BLaER1 treated with 17β-estradiol and CSF1 and Interleukin-3, amounts not matched to agents 10 nM and 100 nM (cell line): ENCODE measurements around the gene TTC39B.

ENCODE experiments used
- H3K27ac ChIP-seq, 11 experiments: shearing (Covaris generic); formaldehyde crosslinking; 2 replicates each; pipeline ENCODE4 v1.8.1; 2022
- H3K27me3 ChIP-seq, 11 experiments: shearing (Covaris generic); formaldehyde crosslinking; 2 replicates each; pipeline ENCODE4 v1.8.1; 2022
- H3K36me3 ChIP-seq, 11 experiments: shearing (Covaris generic); formaldehyde crosslinking; 2 replicates each; pipeline ENCODE4 v1.8.1; 2022
- H3K4me1 ChIP-seq, 10 experiments: shearing (Covaris generic); formaldehyde crosslinking; 2 replicates each; pipeline ENCODE4 v1.8.1; 2022
- H3K4me2 ChIP-seq, 11 experiments: shearing (Covaris generic); formaldehyde crosslinking; 2 replicates each; pipeline ENCODE4 v1.8.1; 2022
- H3K4me3 ChIP-seq, 10 experiments: shearing (Covaris generic); formaldehyde crosslinking; 2 replicates each; pipeline ENCODE4 v1.8.1; 2022
- H3K9ac ChIP-seq, 11 experiments: shearing (Covaris generic); formaldehyde crosslinking; 2 replicates each; pipeline ENCODE4 v1.8.1; 2022
- H3K9me3 ChIP-seq, 11 experiments: shearing (Covaris generic); formaldehyde crosslinking; replicated peaks in 1 of 11; 2 replicates each; pipeline ENCODE4 v1.8.1; 2022
- H4K20me1 ChIP-seq, 11 experiments: shearing (Covaris generic); formaldehyde crosslinking; 2 replicates each; pipeline ENCODE4 v1.8.1; 2022
- Cebpa-rat ChIP-seq, 11 experiments: shearing (Covaris generic); IDR thresholded peaks; 2 replicates each; pipeline ENCODE4 v1.8.1; 2022

The TTC39B gene

GRCh38 chr9:15211160-15211814, 95.7 kb downstream of the TTC39B start:
- Histone ChIP-seq H3K4me1 (no peaks in the 10 kb centered on the region), H4K20me1 (no peaks in the 10 kb centered on the region), H3K27ac (no peak overlapping the region), H3K4me3 (no peak overlapping the region), H3K4me2 (no peak overlapping the region), H3K9ac (no peak overlapping the region), H3K27me3 (no peaks in the 10 kb centered on the region), H3K36me3 (no peaks in the 10 kb centered on the region), H3K9me3 (peaks cover 0 to 7% (median 0%) of the 10 kb centered on the region in 11 experiments; a peak in 2 of 22 replicates)
- TF ChIP-seq Cebpa-rat (IDR thresholded peaks at IDR 0.05), result no peak

- peaks cover 0 to 7% (median 0%) of the 10 kb centered on the region in 11 experiments; a peak in 2 of 22 replicates for H3K9me3 ChIP-seq
- no peak overlapping the region for H3K9ac ChIP-seq
- TF ChIP-seq Cebpa-rat (IDR thresholded peaks at IDR 0.05), result no peak
- no peak overlapping the region for H3K4me3 ChIP-seq
- no peaks in the 10 kb centered on the region for H4K20me1 ChIP-seq
- no peaks in the 10 kb centered on the region for H3K36me3 ChIP-seq
- H3K4me1 ChIP-seq, result peaks cover 0 to 8% (median 0%) of the 10 kb centered on the region in 10 experiments; a peak in 3 of 20 replicates
- H3K27ac ChIP-seq, result no peak overlapping the region
- no peaks in the 10 kb centered on the region for H3K27me3 ChIP-seq
- H3K4me2 ChIP-seq, result no peak overlapping the region
These were observed 99.9 kb downstream of the TTC39B start for GRCh38 chr9:15206903-15207696.

GRCh38 chr9:15205632-15206420, 101.2 kb downstream of the TTC39B start:
- Histone ChIP-seq H4K20me1 (no peaks in the 10 kb centered on the region), H3K36me3 (no peaks in the 10 kb centered on the region), H3K4me3 (no peak overlapping the region), H3K9me3 (peaks cover 0 to 7% (median 0%) of the 10 kb centered on the region in 11 experiments; a peak in 2 of 22 replicates), H3K9ac (no peak overlapping the region), H3K4me2 (no peak overlapping the region), H3K4me1 (peaks cover 0 to 8% (median 0%) of the 10 kb centered on the region in 10 experiments; a peak in 3 of 20 replicates), H3K27me3 (no peaks in the 10 kb centered on the region), H3K27ac (no peak overlapping the region)
- TF ChIP-seq Cebpa-rat (IDR thresholded peaks at IDR 0.05), result no peak

- Histone ChIP-seq H3K9me3 (peaks cover 0 to 7% (median 0%) of the 10 kb centered on the region in 11 experiments; a peak in 2 of 22 replicates), H3K27ac (no peak overlapping the region), H4K20me1 (no peaks in the 10 kb centered on the region), H3K4me3 (no peak overlapping the region), H3K36me3 (no peaks in the 10 kb centered on the region), H3K9ac (no peak overlapping the region), H3K27me3 (no peaks in the 10 kb centered on the region), H3K4me2 (no peak overlapping the region), H3K4me1 (peaks cover 0 to 8% (median 0%) of the 10 kb centered on the region in 10 experiments; a peak in 3 of 20 replicates)
- no peak for TF ChIP-seq Cebpa-rat (IDR thresholded peaks at IDR 0.05)
These were observed 103.4 kb downstream of the TTC39B start for GRCh38 chr9:15203581-15203980.

GRCh38 chr9:15200111-15200510, 106.9 kb downstream of the TTC39B start:
- H3K27ac ChIP-seq, result no peak overlapping the region
- TF ChIP-seq Cebpa-rat (IDR thresholded peaks at IDR 0.05), result no peak
- H3K9ac ChIP-seq, result no peak overlapping the region
- no peak overlapping the region for H3K4me2 ChIP-seq
- peaks cover 0 to 6% (median 0%) of the 10 kb centered on the region in 10 experiments; a peak in 3 of 20 replicates for H3K4me1 ChIP-seq
- H3K4me3 ChIP-seq, result no peak overlapping the region
- peaks cover 5 to 16% (median 12%) of the 10 kb centered on the region in 11 experiments; a peak in 17 of 22 replicates for H3K9me3 ChIP-seq
- no peaks in the 10 kb centered on the region for H4K20me1 ChIP-seq
- no peaks in the 10 kb centered on the region for H3K27me3 ChIP-seq
- H3K36me3 ChIP-seq, result no peaks in the 10 kb centered on the region

GRCh38 chr9:15192856-15193255, 114.2 kb downstream of the TTC39B start:
- no peak for TF ChIP-seq Cebpa-rat (IDR thresholded peaks at IDR 0.05)
- H3K9ac ChIP-seq, result no peak overlapping the region
- no peaks in the 10 kb centered on the region for H3K27me3 ChIP-seq

GRCh38 chr9:15191378-15191777, 115.6 kb downstream of the TTC39B start:
- no peak overlapping the region for H3K27ac ChIP-seq
- no peak overlapping the region for H3K4me2 ChIP-seq
- H3K36me3 ChIP-seq, result no peaks in the 10 kb centered on the region
- H4K20me1 ChIP-seq, result no peaks in the 10 kb centered on the region
- H3K27me3 ChIP-seq, result no peaks in the 10 kb centered on the region
- H3K4me3 ChIP-seq, result no peak overlapping the region
- TF ChIP-seq Cebpa-rat (IDR thresholded peaks at IDR 0.05), result no peak
- peaks cover 5 to 17% (median 14%) of the 10 kb centered on the region in 11 experiments; a peak in 17 of 22 replicates for H3K9me3 ChIP-seq
- H3K4me1 ChIP-seq, result no peaks in the 10 kb centered on the region
- no peak overlapping the region for H3K9ac ChIP-seq

More at GRCh38 chr9:15192856-15193255, 114.2 kb downstream of the TTC39B start:
- Histone ChIP-seq H3K4me3 (no peak overlapping the region), H3K27ac (no peak overlapping the region), H3K36me3 (no peaks in the 10 kb centered on the region), H3K4me2 (no peak overlapping the region), H3K9me3 (peaks cover 5 to 21% (median 17%) of the 10 kb centered on the region in 11 experiments; a peak in 17 of 22 replicates), H4K20me1 (no peaks in the 10 kb centered on the region), H3K4me1 (no peaks in the 10 kb centered on the region)

- H3K4me2 ChIP-seq, result no peak overlapping the region
- H3K4me1 ChIP-seq, result no peaks in the 10 kb centered on the region
- no peak overlapping the region for H3K9ac ChIP-seq
- no peak for TF ChIP-seq Cebpa-rat (IDR thresholded peaks at IDR 0.05)
- H3K4me3 ChIP-seq, result no peak overlapping the region
- no peak overlapping the region for H3K27ac ChIP-seq
- no peaks in the 10 kb centered on the region for H3K27me3 ChIP-seq
- H3K36me3 ChIP-seq, result no peaks in the 10 kb centered on the region
- no peaks in the 10 kb centered on the region for H3K9me3 ChIP-seq
- H4K20me1 ChIP-seq, result no peaks in the 10 kb centered on the region
These were observed 117.5 kb downstream of the TTC39B start for GRCh38 chr9:15189481-15189880.

GRCh38 chr9:15187589-15187988, 119.4 kb downstream of the TTC39B start:
- Histone ChIP-seq H4K20me1 (no peaks in the 10 kb centered on the region), H3K9me3 (no peaks in the 10 kb centered on the region), H3K27ac (no peak overlapping the region), H3K36me3 (no peaks in the 10 kb centered on the region), H3K9ac (no peak overlapping the region), H3K4me2 (no peak overlapping the region), H3K4me1 (no peaks in the 10 kb centered on the region), H3K4me3 (no peak overlapping the region), H3K27me3 (no peaks in the 10 kb centered on the region)
- no peak for TF ChIP-seq Cebpa-rat (IDR thresholded peaks at IDR 0.05)
